SK-N-SH treated with all-trans-retinoic acid at 6 μM for 48 hours (cell line): ENCODE results near the gene LOXHD1.

Experiments used
- ARNTL ChIP-seq: fragments of 450-650 bp; formaldehyde crosslinking; IDR thresholded peaks from 2 replicates; pipeline ENCODE4 v1.5.0; 2020; ENCODE audit warnings: low read depth, mild to moderate bottlenecking, moderate library complexity, borderline replicate concordance
- ISL1 ChIP-seq: fragments of 250-450 bp; sonication (Bioruptor Pico); IDR thresholded peaks from 2 replicates; pipeline ENCODE4 v2.1.2; 2022; ENCODE audit warnings: mild to moderate bottlenecking, moderate library complexity
- OSR1 ChIP-seq: fragments of 250-450 bp; sonication (Bioruptor Pico); IDR thresholded peaks from 2 replicates; pipeline ENCODE4 v1.8.0; 2022; ENCODE audit warnings: moderate library complexity, mild to moderate bottlenecking, inconsistent platforms
- PPARA ChIP-seq: fragments of 250-450 bp; sonication (Bioruptor Pico); IDR thresholded peaks from 2 replicates; pipeline ENCODE4 v1.5.0; 2020; ENCODE audit warnings: mild to moderate bottlenecking, borderline replicate concordance
- RARB ChIP-seq: fragments of 250-450 bp; sonication (Bioruptor Pico); IDR thresholded peaks from 2 replicates; pipeline ENCODE4 v1.8.0; 2021; ENCODE audit warnings: mild to moderate bottlenecking, moderate library complexity
- TCF4 ChIP-seq: fragments of 250-450 bp; sonication (Bioruptor Pico); IDR thresholded peaks from 2 replicates; pipeline ENCODE4 v1.8.0; 2021; ENCODE audit warnings: mild to moderate bottlenecking, moderate library complexity, borderline replicate concordance
- ZC3H10 ChIP-seq: fragments of 250-450 bp; sonication (Bioruptor Pico); IDR thresholded peaks from 2 replicates; pipeline ENCODE4 v1.5.1; 2021; ENCODE audit warnings: mild to moderate bottlenecking, moderate library complexity
- ZFP3 ChIP-seq: fragments of 250-450 bp; sonication (Bioruptor Pico); IDR thresholded peaks from 2 replicates; pipeline ENCODE4 v1.5.0; 2020; ENCODE audit warnings: mild to moderate bottlenecking, moderate library complexity
- ZFP30 ChIP-seq: fragments of 450-650 bp; formaldehyde crosslinking; IDR thresholded peaks from 2 replicates; pipeline ENCODE4 v1.5.0; 2022; ENCODE audit warnings: mild to moderate bottlenecking, moderate library complexity
- ZNF70 ChIP-seq: fragments of 450-650 bp; formaldehyde crosslinking; IDR thresholded peaks from 2 replicates; pipeline ENCODE4 v1.5.0; 2020; ENCODE audit warnings: mild to moderate bottlenecking, moderate library complexity
- ZNF8 ChIP-seq: fragments of 450-650 bp; formaldehyde crosslinking; IDR thresholded peaks from 2 replicates; pipeline ENCODE4 v1.5.0; 2020; ENCODE audit warnings: mild to moderate bottlenecking, moderate library complexity
- TF ChIP-seq, protein P1 (sequence below): fragments of 250-450 bp; sonication (Bioruptor Pico); IDR thresholded peaks from 2 replicates; pipeline ENCODE4 v1.5.1; 2020; ENCODE audit warnings: low read depth, mild to moderate bottlenecking, moderate library complexity
- TF ChIP-seq, protein P2 (sequence below): fragments of 250-450 bp; sonication (Bioruptor Pico); IDR thresholded peaks from 2 replicates; pipeline ENCODE4 v1.8.0; 2020; ENCODE audit warnings: mild to moderate bottlenecking, moderate library complexity, borderline replicate concordance

DNA sequence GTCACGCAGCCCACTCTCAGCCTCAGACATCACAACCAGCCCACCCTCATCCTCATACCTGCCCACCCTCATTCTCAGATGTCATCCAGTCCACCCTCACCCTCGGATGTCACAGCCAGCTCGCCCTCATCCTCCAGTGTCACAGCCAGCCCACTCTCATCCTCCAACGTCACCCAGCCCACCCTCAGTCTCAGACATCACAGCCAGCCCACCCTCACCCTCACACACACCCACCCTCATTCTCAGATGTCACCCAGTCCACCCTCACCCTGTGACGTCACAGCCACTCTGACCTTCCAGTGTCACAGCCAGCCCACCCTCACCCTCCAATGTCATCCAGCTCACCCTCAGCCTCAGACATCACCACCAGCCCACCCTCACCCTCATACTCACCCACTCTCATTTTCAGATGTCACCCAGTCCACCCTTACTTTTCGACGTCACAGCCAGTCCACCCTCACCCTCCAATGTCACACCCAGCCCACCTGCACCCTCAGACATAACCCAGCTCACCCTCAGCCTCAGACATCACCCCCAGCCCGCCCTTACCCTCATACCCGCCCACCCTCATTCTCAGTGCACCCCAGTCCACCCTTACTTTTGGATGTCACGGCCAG, 100.3 kb downstream of the LOXHD1 start:
- TF ChIP-seq, protein P1, sequence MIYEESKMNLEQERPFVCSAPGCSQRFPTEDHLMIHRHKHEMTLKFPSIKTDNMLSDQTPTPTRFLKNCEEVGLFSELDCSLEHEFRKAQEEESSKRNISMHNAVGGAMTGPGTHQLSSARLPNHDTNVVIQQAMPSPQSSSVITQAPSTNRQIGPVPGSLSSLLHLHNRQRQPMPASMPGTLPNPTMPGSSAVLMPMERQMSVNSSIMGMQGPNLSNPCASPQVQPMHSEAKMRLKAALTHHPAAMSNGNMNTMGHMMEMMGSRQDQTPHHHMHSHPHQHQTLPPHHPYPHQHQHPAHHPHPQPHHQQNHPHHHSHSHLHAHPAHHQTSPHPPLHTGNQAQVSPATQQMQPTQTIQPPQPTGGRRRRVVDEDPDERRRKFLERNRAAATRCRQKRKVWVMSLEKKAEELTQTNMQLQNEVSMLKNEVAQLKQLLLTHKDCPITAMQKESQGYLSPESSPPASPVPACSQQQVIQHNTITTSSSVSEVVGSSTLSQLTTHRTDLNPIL (CRISPR knock-in tag): no peak
- TF ChIP-seq, protein P2, sequence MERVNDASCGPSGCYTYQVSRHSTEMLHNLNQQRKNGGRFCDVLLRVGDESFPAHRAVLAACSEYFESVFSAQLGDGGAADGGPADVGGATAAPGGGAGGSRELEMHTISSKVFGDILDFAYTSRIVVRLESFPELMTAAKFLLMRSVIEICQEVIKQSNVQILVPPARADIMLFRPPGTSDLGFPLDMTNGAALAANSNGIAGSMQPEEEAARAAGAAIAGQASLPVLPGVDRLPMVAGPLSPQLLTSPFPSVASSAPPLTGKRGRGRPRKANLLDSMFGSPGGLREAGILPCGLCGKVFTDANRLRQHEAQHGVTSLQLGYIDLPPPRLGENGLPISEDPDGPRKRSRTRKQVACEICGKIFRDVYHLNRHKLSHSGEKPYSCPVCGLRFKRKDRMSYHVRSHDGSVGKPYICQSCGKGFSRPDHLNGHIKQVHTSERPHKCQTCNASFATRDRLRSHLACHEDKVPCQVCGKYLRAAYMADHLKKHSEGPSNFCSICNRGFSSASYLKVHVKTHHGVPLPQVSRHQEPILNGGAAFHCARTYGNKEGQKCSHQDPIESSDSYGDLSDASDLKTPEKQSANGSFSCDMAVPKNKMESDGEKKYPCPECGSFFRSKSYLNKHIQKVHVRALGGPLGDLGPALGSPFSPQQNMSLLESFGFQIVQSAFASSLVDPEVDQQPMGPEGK: no peak
- TF ChIP-seq ZC3H10 (CRISPR knock-in tag) (no peak), OSR1 (CRISPR knock-in tag) (no peak), ZNF8 (CRISPR knock-in tag) (no peak), TCF4 (CRISPR knock-in tag) (no peak), ISL1 (no peak), RARB (CRISPR knock-in tag) (no peak), ZNF70 (no peak), ZFP30 (no peak), PPARA (CRISPR knock-in tag) (no peak), ARNTL (CRISPR knock-in tag) (no peak), ZFP3 (CRISPR knock-in tag) (no peak)
